ENCODE data around the gene GDNF.

GDNF gene

GRCh38 chr5:37847978-37848425, 8.2 kb upstream of the GDNF start:
- Histone ChIP-seq H3K4me3 (ENCODE audit: low read depth in 1 of 2, low read length in 1 of 2) (no peak overlapping the region), H3K27me3 (peaks cover 80% of the 10 kb centered on the region), H3K4me1 (ENCODE audit: control insufficient read depth in 1 of 2, insufficient read depth in 1 of 2, low read depth in 1 of 2, low read length in 1 of 2) (no peaks in the 10 kb centered on the region), H3K27ac (no peak overlapping the region), H3K36me3 (no peaks in the 10 kb centered on the region), H3K9me3 (no peaks in the 10 kb centered on the region)
- no peak for TF ChIP-seq CTCF (IDR thresholded peaks at IDR 0.05)

- no peaks in the 10 kb centered on the region for H3K4me1 ChIP-seq (ENCODE audit: control insufficient read depth in 1 of 2, insufficient read depth in 1 of 2, low read depth in 1 of 2, low read length in 1 of 2)
- no peak for TF ChIP-seq CTCF (IDR thresholded peaks at IDR 0.05)
Measured at GRCh38 chr5:37846786-37847310, 7.0 kb upstream of the GDNF start.

GRCh38 chr5:37844009-37844408, 4.2 kb upstream of the GDNF start:
- Histone ChIP-seq H3K27ac (no peak overlapping the region), H3K4me1 (ENCODE audit: control insufficient read depth in 1 of 2, insufficient read depth in 1 of 2, low read depth in 1 of 2, low read length in 1 of 2) (no peaks in the 10 kb centered on the region), H3K4me3 (ENCODE audit: low read depth in 1 of 2, low read length in 1 of 2) (no peak overlapping the region), H3K9me3 (no peaks in the 10 kb centered on the region), H3K36me3 (no peaks in the 10 kb centered on the region), H3K27me3 (peaks cover 99% of the 10 kb centered on the region)
- TF ChIP-seq CTCF (IDR thresholded peaks at IDR 0.05) = no peak

More at GRCh38 chr5:37846786-37847310, 7.0 kb upstream of the GDNF start:
- H3K9me3 ChIP-seq = no peaks in the 10 kb centered on the region
- peaks cover 88% of the 10 kb centered on the region for H3K27me3 ChIP-seq
- H3K27ac ChIP-seq = no peak overlapping the region
- no peak overlapping the region for H3K4me3 ChIP-seq (ENCODE audit: low read depth in 1 of 2, low read length in 1 of 2)
- no peaks in the 10 kb centered on the region for H3K36me3 ChIP-seq

GRCh38 chr5:37842048-37842447, 2.2 kb upstream of the GDNF start:
- H3K4me1 ChIP-seq (ENCODE audit: control insufficient read depth in 1 of 2, insufficient read depth in 1 of 2, low read depth in 1 of 2, low read length in 1 of 2) = peaks cover 15 to 16% of the 10 kb centered on the region in 2 experiments
- H3K27ac ChIP-seq = no peak overlapping the region
- H3K36me3 ChIP-seq = no peaks in the 10 kb centered on the region
- H3K27me3 ChIP-seq = peaks cover 99% of the 10 kb centered on the region
- H3K9me3 ChIP-seq = no peaks in the 10 kb centered on the region
- no peak overlapping the region for H3K4me3 ChIP-seq (ENCODE audit: low read depth in 1 of 2, low read length in 1 of 2)
- TF ChIP-seq CTCF (IDR thresholded peaks at IDR 0.05) = no peak

- Histone ChIP-seq H3K27ac (no peak overlapping the region), H3K4me1 (ENCODE audit: control insufficient read depth in 1 of 2, insufficient read depth in 1 of 2, low read depth in 1 of 2, low read length in 1 of 2) (peaks cover 20 to 25% of the 10 kb centered on the region in 2 experiments), H3K36me3 (no peaks in the 10 kb centered on the region), H3K27me3 (peaks cover 99% of the 10 kb centered on the region), H3K9me3 (no peaks in the 10 kb centered on the region), H3K4me3 (ENCODE audit: low read depth in 1 of 2, low read length in 1 of 2) (no peak overlapping the region)
- TF ChIP-seq CTCF (IDR thresholded peaks at IDR 0.05) = no peak
Measured at GRCh38 chr5:37841203-37841602, 1.4 kb upstream of the GDNF start.

Data from neutrophil (primary cell).